HEK293 (cell line): ENCODE results near the gene PLEKHH3.

Experiments
- CTCF ChIA-PET: fragments of 350-600 bp; formaldehyde crosslinking; extraction: SDS; loops from one replicate; lab custom pipeline; 2021; ENCODE audit warnings: antibody characterized with exemption; lab: Yijun Ruan, JAX
- POLR2A ChIA-PET: fragments of 300-600 bp; formaldehyde crosslinking; extraction: SDS; loops from one replicate; lab custom pipeline; 2020; ENCODE audit warnings: antibody characterized with exemption, inconsistent platforms; lab: Yijun Ruan, JAX
- H3K27ac ChIP-seq: fragments of 200-500 bp; sonication (Bioruptor generic); 2 replicates; pipeline ENCODE4 v1.5.1; 2014; ENCODE audit warnings: low read depth, low read length, control low read depth, inconsistent platforms; ENCODE audit errors: extremely low read depth
- H3K36me3 ChIP-seq, 2 experiments: fragments of 200-500 bp in 1 of 2; sonication (Bioruptor generic) in 1 of 2; 1 replicate in 1 of 2; 2 replicates in 1 of 2; pipeline ENCODE4 v1.5.1; 2014 to 2017; ENCODE audit warnings: inconsistent platforms in 2 of 2, low read length in 2 of 2; ENCODE audit not compliant: control insufficient read depth in 2 of 2, insufficient read depth in 1 of 2
- H3K4me1 ChIP-seq: fragments of 200-500 bp; sonication (Bioruptor generic); 2 replicates; pipeline ENCODE4 v1.5.1; 2014; ENCODE audit warnings: mild to moderate bottlenecking, low read length, inconsistent platforms; ENCODE audit not compliant: control insufficient read depth, insufficient read depth
- H3K4me3 ChIP-seq: 2 replicates; pipeline ENCODE4 v1.5.1; 2011; ENCODE audit warnings: low read depth, mild to moderate bottlenecking, control low read depth, low read length, moderate library complexity
- H3K9me3 ChIP-seq: fragments of 200-500 bp; sonication (Bioruptor generic); 2 replicates; pipeline ENCODE4 v1.5.1; 2014; ENCODE audit warnings: low read depth, low read length, inconsistent platforms; ENCODE audit not compliant: control insufficient read depth, insufficient read depth
- RBAK ChIP-seq: fragments of 450-650 bp; formaldehyde crosslinking; IDR thresholded peaks from 2 replicates; pipeline ENCODE4 v1.5.1; 2016; ENCODE audit warnings: missing biosample characterization, missing genetic modification characterization
- SALL2 ChIP-seq: fragments of 450-650 bp; formaldehyde crosslinking; IDR thresholded peaks from 2 replicates; pipeline ENCODE4 v1.5.0; 2017; ENCODE audit warnings: missing biosample characterization, mild to moderate bottlenecking, missing genetic modification characterization, borderline replicate concordance
- SP3 ChIP-seq: fragments of 450-650 bp; formaldehyde crosslinking; IDR thresholded peaks from 2 replicates; pipeline ENCODE4 v1.5.1; 2016; ENCODE audit warnings: missing biosample characterization, missing genetic modification characterization
- ZBTB17 ChIP-seq: fragments of 450-650 bp; formaldehyde crosslinking; IDR thresholded peaks from 2 replicates; pipeline ENCODE4 v1.5.1; 2016; ENCODE audit warnings: missing biosample characterization, missing genetic modification characterization
- ZIC2 ChIP-seq: fragments of 450-650 bp; formaldehyde crosslinking; IDR thresholded peaks from 2 replicates; pipeline ENCODE4 v1.5.1; 2016; ENCODE audit warnings: missing biosample characterization, missing genetic modification characterization
- ZNF114 ChIP-seq: fragments of 450-650 bp; formaldehyde crosslinking; IDR thresholded peaks from 2 replicates; pipeline ENCODE4 v1.5.0; 2017; ENCODE audit warnings: missing biosample characterization, missing genetic modification characterization
- ZNF214 ChIP-seq: fragments of 450-650 bp; formaldehyde crosslinking; IDR thresholded peaks from 2 replicates; pipeline ENCODE4 v1.5.1; 2017; ENCODE audit warnings: missing biosample characterization, mild to moderate bottlenecking, missing genetic modification characterization, borderline replicate concordance
- ZNF274 ChIP-seq, 2 experiments: fragments of 200-500 bp in 1 of 2; fragments of 450-650 bp in 1 of 2; sonication (Bioruptor generic) in 1 of 2; formaldehyde crosslinking in 1 of 2; IDR thresholded peaks; 2 replicates each; pipeline versions ENCODE4 v1.5.1 to v1.6.1; 2014 to 2016; ENCODE audit warnings: borderline replicate concordance in 1 of 2, inconsistent platforms in 1 of 2, low read length in 1 of 2, missing biosample characterization in 1 of 2, missing genetic modification characterization in 1 of 2
- ZNF341 ChIP-seq: fragments of 450-650 bp; formaldehyde crosslinking; IDR thresholded peaks from 2 replicates; pipeline ENCODE4; 2016; ENCODE audit warnings: low read depth, missing biosample characterization, missing genetic modification characterization
- ZNF366 ChIP-seq: fragments of 450-650 bp; formaldehyde crosslinking; conservative IDR thresholded peaks from 2 replicates; pipeline ENCODE4 v1.5.1; 2016; ENCODE audit warnings: missing biosample characterization, missing genetic modification characterization
- ZNF521 ChIP-seq: fragments of 450-650 bp; formaldehyde crosslinking; IDR thresholded peaks from 2 replicates; pipeline ENCODE4 v1.5.1; 2017; ENCODE audit warnings: missing biosample characterization, mild to moderate bottlenecking, missing genetic modification characterization
- ZNF530 ChIP-seq: fragments of 450-650 bp; formaldehyde crosslinking; IDR thresholded peaks from 2 replicates; pipeline ENCODE4 v1.5.1; 2016; ENCODE audit warnings: low read depth, missing biosample characterization, missing genetic modification characterization
- ZNF561 ChIP-seq: fragments of 450-650 bp; IDR thresholded peaks from 2 replicates; pipeline ENCODE4 v1.5.1; 2018; ENCODE audit warnings: missing biosample characterization, missing genetic modification characterization, borderline replicate concordance
- ZNF596 ChIP-seq: fragments of 450-650 bp; IDR thresholded peaks from 2 replicates; pipeline ENCODE4 v1.5.0; 2018; ENCODE audit warnings: missing biosample characterization, mild to moderate bottlenecking, missing genetic modification characterization, moderate library complexity
- ZNF785 ChIP-seq: fragments of 450-650 bp; formaldehyde crosslinking; IDR thresholded peaks from 2 replicates; pipeline ENCODE4 v1.5.1; 2016; ENCODE audit warnings: missing biosample characterization, missing genetic modification characterization
- TF ChIP-seq, protein P1 (sequence below): fragments of 450-650 bp; formaldehyde crosslinking; IDR thresholded peaks from 2 replicates; pipeline ENCODE4 v1.5.1; 2016; ENCODE audit warnings: missing biosample characterization, missing genetic modification characterization, borderline replicate concordance
- TF ChIP-seq, protein P2 (sequence below): fragments of 450-650 bp; formaldehyde crosslinking; IDR thresholded peaks from 2 replicates; pipeline ENCODE4 v1.5.1; 2016; ENCODE audit warnings: missing biosample characterization, missing genetic modification characterization
- TF ChIP-seq, protein P3 (sequence below): fragments of 450-650 bp; IDR thresholded peaks from 2 replicates; pipeline ENCODE4 v1.5.1; 2018; ENCODE audit warnings: missing biosample characterization, missing genetic modification characterization
- TF ChIP-seq, protein P4 (sequence below): fragments of 450-650 bp; formaldehyde crosslinking; IDR thresholded peaks from 2 replicates; pipeline ENCODE4 v1.5.1; 2016; ENCODE audit warnings: missing biosample characterization, missing genetic modification characterization
- TF ChIP-seq, protein P5 (sequence below): fragments of 450-650 bp; formaldehyde crosslinking; IDR thresholded peaks from 2 replicates; pipeline ENCODE4 v1.5.1; 2016; ENCODE audit warnings: missing biosample characterization, missing genetic modification characterization

PLEKHH3 gene

DNA sequence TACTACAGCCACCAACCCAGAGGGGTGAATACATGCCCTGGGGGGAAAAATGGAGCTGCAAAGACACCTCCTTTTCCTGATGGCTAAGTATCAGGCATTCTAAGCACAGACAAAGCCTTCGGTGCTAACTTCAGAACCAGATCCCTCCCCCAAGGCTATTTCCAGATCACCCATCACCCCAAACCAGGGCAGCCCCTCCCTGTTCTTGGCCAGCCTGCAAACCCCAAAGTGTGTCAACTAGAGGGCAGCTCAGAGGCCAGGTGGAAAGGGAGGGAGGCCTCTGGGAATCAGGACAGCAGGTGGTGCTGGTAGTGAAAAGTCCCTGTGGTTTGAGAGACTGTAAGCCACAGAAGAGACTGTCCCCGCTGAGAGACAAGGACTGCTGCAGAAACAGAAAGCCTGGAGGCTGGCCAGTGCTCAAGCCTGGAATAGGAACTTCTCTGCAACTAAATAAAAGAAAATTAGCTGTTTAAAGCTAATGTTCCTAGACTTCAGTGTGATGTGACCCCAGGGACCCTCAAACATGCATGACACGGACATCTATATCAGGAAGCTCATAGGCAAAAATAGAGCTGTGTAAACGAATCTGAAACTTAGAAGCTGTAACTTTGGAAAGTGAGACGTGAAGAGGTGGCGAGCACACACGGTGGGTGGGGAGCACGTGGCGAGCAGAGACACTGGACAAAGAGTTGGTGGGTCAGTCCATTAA lies 58.2 kb downstream of the PLEKHH3 start:
- ChIA-PET CTCF (interaction anchor here (0.7 to 2.0 kb wide), 13 partner anchors 10 to 927 kb away, joined by 3 to 16 read pairs (median 4); partner anchors contain the start of genes PLEKHH3, PSMC3IP and TUBG2), POLR2A (interaction anchor here (0.7 to 4.0 kb wide), 10 partner anchors 9 to 65 kb away, joined by 3 to 48 read pairs (median 4); partner anchors contain the start of genes PLEKHH3, RETREG3, TUBG1 and TUBG2)
- no peaks in the 10 kb centered on the region for H3K9me3 ChIP-seq
- H3K4me1 ChIP-seq, result no peaks in the 10 kb centered on the region
- H3K36me3 ChIP-seq, result peaks cover 15 to 32% of the 10 kb centered on the region in 2 experiments
- H3K4me3 ChIP-seq, result no peak overlapping the region
- no peak overlapping the region for H3K27ac ChIP-seq
- TF ChIP-seq ZNF366 (tag by site-specific recombination) (no peak), ZNF561 (no peak), ZNF274 (IDR thresholded peaks at IDR 0.05; ENCODE audit: low read length) (no peak), ZNF274 (tag by site-specific recombination; IDR thresholded peaks at IDR 0.05; ENCODE audit: borderline replicate concordance) (no peak), ZNF785 (tag by site-specific recombination) (no peak), SP3 (tag by site-specific recombination) (no peak), ZIC2 (tag by site-specific recombination) (peak; percentile 78; the same call in 1 of the 2 replicates), ZNF521 (tag by site-specific recombination) (no peak), ZNF596 (tag by site-specific recombination) (no peak), SALL2 (tag by site-specific recombination) (no peak), ZNF341 (no peak), ZNF114 (tag by site-specific recombination) (no peak), ZNF530 (tag by site-specific recombination) (no peak), ZNF214 (tag by site-specific recombination) (no peak), RBAK (no peak), ZBTB17 (tag by site-specific recombination) (0 out of 2 replicates have a peak, but pooled peaks have one; percentile 28)
- TF ChIP-seq, protein P1, sequence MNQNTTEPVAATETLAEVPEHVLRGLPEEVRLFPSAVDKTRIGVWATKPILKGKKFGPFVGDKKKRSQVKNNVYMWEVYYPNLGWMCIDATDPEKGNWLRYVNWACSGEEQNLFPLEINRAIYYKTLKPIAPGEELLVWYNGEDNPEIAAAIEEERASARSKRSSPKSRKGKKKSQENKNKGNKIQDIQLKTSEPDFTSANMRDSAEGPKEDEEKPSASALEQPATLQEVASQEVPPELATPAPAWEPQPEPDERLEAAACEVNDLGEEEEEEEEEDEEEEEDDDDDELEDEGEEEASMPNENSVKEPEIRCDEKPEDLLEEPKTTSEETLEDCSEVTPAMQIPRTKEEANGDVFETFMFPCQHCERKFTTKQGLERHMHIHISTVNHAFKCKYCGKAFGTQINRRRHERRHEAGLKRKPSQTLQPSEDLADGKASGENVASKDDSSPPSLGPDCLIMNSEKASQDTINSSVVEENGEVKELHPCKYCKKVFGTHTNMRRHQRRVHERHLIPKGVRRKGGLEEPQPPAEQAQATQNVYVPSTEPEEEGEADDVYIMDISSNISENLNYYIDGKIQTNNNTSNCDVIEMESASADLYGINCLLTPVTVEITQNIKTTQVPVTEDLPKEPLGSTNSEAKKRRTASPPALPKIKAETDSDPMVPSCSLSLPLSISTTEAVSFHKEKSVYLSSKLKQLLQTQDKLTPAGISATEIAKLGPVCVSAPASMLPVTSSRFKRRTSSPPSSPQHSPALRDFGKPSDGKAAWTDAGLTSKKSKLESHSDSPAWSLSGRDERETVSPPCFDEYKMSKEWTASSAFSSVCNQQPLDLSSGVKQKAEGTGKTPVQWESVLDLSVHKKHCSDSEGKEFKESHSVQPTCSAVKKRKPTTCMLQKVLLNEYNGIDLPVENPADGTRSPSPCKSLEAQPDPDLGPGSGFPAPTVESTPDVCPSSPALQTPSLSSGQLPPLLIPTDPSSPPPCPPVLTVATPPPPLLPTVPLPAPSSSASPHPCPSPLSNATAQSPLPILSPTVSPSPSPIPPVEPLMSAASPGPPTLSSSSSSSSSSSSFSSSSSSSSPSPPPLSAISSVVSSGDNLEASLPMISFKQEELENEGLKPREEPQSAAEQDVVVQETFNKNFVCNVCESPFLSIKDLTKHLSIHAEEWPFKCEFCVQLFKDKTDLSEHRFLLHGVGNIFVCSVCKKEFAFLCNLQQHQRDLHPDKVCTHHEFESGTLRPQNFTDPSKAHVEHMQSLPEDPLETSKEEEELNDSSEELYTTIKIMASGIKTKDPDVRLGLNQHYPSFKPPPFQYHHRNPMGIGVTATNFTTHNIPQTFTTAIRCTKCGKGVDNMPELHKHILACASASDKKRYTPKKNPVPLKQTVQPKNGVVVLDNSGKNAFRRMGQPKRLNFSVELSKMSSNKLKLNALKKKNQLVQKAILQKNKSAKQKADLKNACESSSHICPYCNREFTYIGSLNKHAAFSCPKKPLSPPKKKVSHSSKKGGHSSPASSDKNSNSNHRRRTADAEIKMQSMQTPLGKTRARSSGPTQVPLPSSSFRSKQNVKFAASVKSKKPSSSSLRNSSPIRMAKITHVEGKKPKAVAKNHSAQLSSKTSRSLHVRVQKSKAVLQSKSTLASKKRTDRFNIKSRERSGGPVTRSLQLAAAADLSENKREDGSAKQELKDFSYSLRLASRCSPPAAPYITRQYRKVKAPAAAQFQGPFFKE, result no peak
- TF ChIP-seq, protein P2, sequence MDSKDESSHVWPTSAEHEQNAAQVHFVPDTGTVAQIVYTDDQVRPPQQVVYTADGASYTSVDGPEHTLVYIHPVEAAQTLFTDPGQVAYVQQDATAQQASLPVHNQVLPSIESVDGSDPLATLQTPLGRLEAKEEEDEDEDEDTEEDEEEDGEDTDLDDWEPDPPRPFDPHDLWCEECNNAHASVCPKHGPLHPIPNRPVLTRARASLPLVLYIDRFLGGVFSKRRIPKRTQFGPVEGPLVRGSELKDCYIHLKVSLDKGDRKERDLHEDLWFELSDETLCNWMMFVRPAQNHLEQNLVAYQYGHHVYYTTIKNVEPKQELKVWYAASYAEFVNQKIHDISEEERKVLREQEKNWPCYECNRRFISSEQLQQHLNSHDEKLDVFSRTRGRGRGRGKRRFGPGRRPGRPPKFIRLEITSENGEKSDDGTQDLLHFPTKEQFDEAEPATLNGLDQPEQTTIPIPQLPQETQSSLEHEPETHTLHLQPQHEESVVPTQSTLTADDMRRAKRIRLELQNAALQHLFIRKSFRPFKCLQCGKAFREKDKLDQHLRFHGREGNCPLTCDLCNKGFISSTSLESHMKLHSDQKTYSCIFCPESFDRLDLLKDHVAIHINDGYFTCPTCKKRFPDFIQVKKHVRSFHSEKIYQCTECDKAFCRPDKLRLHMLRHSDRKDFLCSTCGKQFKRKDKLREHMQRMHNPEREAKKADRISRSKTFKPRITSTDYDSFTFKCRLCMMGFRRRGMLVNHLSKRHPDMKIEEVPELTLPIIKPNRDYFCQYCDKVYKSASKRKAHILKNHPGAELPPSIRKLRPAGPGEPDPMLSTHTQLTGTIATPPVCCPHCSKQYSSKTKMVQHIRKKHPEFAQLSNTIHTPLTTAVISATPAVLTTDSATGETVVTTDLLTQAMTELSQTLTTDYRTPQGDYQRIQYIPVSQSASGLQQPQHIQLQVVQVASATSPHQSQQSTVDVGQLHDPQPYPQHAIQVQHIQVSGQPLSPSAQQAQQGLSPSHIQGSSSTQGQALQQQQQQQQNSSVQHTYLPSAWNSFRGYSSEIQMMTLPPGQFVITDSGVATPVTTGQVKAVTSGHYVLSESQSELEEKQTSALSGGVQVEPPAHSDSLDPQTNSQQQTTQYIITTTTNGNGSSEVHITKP (tag by site-specific recombination), result peak; percentile 87
- TF ChIP-seq, protein P3, sequence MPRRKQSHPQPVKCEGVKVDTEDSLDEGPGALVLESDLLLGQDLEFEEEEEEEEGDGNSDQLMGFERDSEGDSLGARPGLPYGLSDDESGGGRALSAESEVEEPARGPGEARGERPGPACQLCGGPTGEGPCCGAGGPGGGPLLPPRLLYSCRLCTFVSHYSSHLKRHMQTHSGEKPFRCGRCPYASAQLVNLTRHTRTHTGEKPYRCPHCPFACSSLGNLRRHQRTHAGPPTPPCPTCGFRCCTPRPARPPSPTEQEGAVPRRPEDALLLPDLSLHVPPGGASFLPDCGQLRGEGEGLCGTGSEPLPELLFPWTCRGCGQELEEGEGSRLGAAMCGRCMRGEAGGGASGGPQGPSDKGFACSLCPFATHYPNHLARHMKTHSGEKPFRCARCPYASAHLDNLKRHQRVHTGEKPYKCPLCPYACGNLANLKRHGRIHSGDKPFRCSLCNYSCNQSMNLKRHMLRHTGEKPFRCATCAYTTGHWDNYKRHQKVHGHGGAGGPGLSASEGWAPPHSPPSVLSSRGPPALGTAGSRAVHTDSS (tag by site-specific recombination), result no peak
- TF ChIP-seq, protein P4, sequence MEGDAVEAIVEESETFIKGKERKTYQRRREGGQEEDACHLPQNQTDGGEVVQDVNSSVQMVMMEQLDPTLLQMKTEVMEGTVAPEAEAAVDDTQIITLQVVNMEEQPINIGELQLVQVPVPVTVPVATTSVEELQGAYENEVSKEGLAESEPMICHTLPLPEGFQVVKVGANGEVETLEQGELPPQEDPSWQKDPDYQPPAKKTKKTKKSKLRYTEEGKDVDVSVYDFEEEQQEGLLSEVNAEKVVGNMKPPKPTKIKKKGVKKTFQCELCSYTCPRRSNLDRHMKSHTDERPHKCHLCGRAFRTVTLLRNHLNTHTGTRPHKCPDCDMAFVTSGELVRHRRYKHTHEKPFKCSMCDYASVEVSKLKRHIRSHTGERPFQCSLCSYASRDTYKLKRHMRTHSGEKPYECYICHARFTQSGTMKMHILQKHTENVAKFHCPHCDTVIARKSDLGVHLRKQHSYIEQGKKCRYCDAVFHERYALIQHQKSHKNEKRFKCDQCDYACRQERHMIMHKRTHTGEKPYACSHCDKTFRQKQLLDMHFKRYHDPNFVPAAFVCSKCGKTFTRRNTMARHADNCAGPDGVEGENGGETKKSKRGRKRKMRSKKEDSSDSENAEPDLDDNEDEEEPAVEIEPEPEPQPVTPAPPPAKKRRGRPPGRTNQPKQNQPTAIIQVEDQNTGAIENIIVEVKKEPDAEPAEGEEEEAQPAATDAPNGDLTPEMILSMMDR (tag by site-specific recombination), result peak; percentile 90
- TF ChIP-seq, protein P5, sequence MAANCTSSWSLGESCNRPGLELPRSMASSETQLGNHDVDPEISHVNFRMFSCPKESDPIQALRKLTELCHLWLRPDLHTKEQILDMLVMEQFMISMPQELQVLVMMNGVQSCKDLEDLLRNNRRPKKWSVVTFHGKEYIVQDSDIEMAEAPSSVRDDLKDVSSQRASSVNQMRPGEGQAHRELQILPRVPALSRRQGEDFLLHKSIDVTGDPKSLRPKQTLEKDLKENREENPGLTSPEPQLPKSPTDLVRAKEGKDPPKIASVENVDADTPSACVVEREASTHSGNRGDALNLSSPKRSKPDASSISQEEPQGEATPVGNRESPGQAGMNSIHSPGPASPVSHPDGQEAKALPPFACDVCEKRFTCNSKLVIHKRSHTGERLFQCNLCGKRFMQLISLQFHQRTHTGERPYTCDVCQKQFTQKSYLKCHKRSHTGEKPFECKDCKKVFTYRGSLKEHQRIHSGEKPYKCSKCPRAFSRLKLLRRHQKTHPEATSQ, result no peak
